OCI-LY3 (cell line): ENCODE data around the gene AKAP11.

Source experiments
- EZH2phosphoT487 ChIP-seq: fragments of 200-600 bp; shearing (Covaris generic); IDR thresholded peaks from 2 replicates; pipeline ENCODE4 v1.6.1; 2018; ENCODE audit warnings: antibody characterized with exemption, mixed run types, low read depth
- TF ChIP-seq, protein P1 (sequence below): fragments of 200-600, 300-600 bp; sonication (generic); IDR thresholded peaks from 2 replicates; pipeline ENCODE4 v1.5.1; 2014; ENCODE audit warnings: antibody characterized with exemption, low read length, low read depth

DNA sequence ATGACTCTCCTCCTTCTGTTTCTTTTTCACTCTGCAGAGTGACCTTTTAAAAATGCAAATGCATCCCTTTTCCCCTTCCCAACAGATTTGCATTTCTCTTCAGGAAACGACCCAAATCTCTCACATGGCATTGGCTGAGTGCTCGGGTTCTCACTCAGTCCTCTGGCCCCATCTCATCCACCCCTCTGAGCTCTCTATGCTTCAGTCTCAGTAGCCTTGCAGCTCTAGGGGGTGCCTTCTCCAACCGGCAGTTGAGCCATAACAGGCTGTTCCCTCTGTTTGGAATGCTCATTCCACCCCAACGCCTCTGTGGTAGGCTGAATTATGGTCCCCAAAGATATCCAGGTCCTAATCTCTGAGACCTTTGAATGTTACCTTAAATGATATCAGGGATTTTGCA, 78.2 kb downstream of the AKAP11 start:
- TF ChIP-seq, protein P1, sequence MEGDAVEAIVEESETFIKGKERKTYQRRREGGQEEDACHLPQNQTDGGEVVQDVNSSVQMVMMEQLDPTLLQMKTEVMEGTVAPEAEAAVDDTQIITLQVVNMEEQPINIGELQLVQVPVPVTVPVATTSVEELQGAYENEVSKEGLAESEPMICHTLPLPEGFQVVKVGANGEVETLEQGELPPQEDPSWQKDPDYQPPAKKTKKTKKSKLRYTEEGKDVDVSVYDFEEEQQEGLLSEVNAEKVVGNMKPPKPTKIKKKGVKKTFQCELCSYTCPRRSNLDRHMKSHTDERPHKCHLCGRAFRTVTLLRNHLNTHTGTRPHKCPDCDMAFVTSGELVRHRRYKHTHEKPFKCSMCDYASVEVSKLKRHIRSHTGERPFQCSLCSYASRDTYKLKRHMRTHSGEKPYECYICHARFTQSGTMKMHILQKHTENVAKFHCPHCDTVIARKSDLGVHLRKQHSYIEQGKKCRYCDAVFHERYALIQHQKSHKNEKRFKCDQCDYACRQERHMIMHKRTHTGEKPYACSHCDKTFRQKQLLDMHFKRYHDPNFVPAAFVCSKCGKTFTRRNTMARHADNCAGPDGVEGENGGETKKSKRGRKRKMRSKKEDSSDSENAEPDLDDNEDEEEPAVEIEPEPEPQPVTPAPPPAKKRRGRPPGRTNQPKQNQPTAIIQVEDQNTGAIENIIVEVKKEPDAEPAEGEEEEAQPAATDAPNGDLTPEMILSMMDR: no peak
- no peak for TF ChIP-seq EZH2phosphoT487
